G401 (cell line): ENCODE measurements around the gene CPSF3. TPM values are rescaled to one million over a fixed set of nuclear protein-coding genes. Genes with fewer than 3 reads are reported as not detected.
A peak's percentile ranks its signal among the peaks of the same experiment; 100 is the strongest.
"Not testable (repeated sequence)": the region's sequence is repeated elsewhere in the genome, so short reads cannot be mapped to it uniquely, and the experiment has no call there.

Experiments
- DNase-seq: peaks from one replicate; pipeline ENCODE4 v3.0.0-alpha.2; 2015; ENCODE audit warnings: low spot score
- in situ Hi-C: cut with HindIII; loops from 2 replicates; pipeline ENCODE4 v1.10.0; 2016; ENCODE audit warnings: low sequenced_read_pairs, mixed read lengths
- total RNA-seq: library from RNA; depleted of rRNA; stranded (reverse); fragments of >200 nt; shearing (Covaris generic); gene quantifications from 2 replicates; pipeline ENCODE4 v1.2.3, GENCODE V29; 2014

Gene CPSF3
- total RNA-seq, 1 experiment from 2014 or later: 47.8 TPM

GRCh38 chr2:9392898-9393765 is 30.3 kb upstream of the CPSF3 start:
- in situ Hi-C loops: no loop called here
- no peak for DNase-seq

- DNase-seq: no peak
- in situ Hi-C loops: no loop called here
Measured at GRCh38 chr2:9394816-9395215, 28.6 kb upstream of the CPSF3 start.

- no peak for DNase-seq
- in situ Hi-C loops: no loop called here
Measured at GRCh38 chr2:9397201-9397600, 26.3 kb upstream of the CPSF3 start.

GRCh38 chr2:9398251-9398650 is 25.2 kb upstream of the CPSF3 start:
- DNase-seq, in situ Hi-C loops: not testable (repeated sequence)

- DNase-seq: no peak
- in situ Hi-C loops: no loop called here
Measured at GRCh38 chr2:9398881-9399780, 24.3 kb upstream of the CPSF3 start.

- DNase-seq: no peak
- in situ Hi-C loops: no loop called here
Measured at GRCh38 chr2:9400268-9401058, 23.0 kb upstream of the CPSF3 start.

- in situ Hi-C loops: no loop called here
- DNase-seq: no peak
Measured at GRCh38 chr2:9401059-9401547, 22.4 kb upstream of the CPSF3 start.

- in situ Hi-C loops: no loop called here
Measured at GRCh38 chr2:9401646-9402371, 21.6 kb upstream of the CPSF3 start.

GRCh38 chr2:9403924-9404323 is 19.5 kb upstream of the CPSF3 start:
- in situ Hi-C loops: no loop called here
- no peak for DNase-seq

More at GRCh38 chr2:9401646-9402371, 21.6 kb upstream of the CPSF3 start:
- no peak for DNase-seq

- in situ Hi-C loops: no loop called here
- DNase-seq: no peak
Measured at GRCh38 chr2:9404451-9404850, 19.0 kb upstream of the CPSF3 start.

- in situ Hi-C loops: no loop called here
- DNase-seq: no peak
Measured at GRCh38 chr2:9405636-9406035, 17.8 kb upstream of the CPSF3 start.

- in situ Hi-C loops: no loop called here
Measured at GRCh38 chr2:9406529-9407362, 16.7 kb upstream of the CPSF3 start.

GRCh38 chr2:9407363-9407811 is 16.1 kb upstream of the CPSF3 start:
- in situ Hi-C loops: no loop called here

More at GRCh38 chr2:9406529-9407362, 16.7 kb upstream of the CPSF3 start:
- DNase-seq: no peak

GRCh38 chr2:9408641-9409151 is 14.8 kb upstream of the CPSF3 start:
- in situ Hi-C loops: no loop called here
- DNase-seq: peak; percentile 84

More at GRCh38 chr2:9407363-9407811, 16.1 kb upstream of the CPSF3 start:
- DNase-seq: no peak

- no peak for DNase-seq
- in situ Hi-C loops: no loop called here
Measured at GRCh38 chr2:9410108-9410507, 13.3 kb upstream of the CPSF3 start.

- DNase-seq: no peak
- in situ Hi-C loops: no loop called here
Measured at GRCh38 chr2:9412781-9413180, 10.7 kb upstream of the CPSF3 start.

GRCh38 chr2:9415516-9416169 is 7.8 kb upstream of the CPSF3 start:
- no peak for DNase-seq
- in situ Hi-C loops: no loop called here
